PFSK-1 (cell line): ENCODE measurements around the gene OS9.

Source experiments
- FOXP2 ChIP-seq: optimal IDR thresholded peaks from 2 replicates; pipeline ENCODE3; 2011; ENCODE audit warnings: borderline replicate concordance, control low read depth, inconsistent platforms; ENCODE audit not compliant: insufficient read depth; ENCODE audit errors: extremely low read length, extremely low read depth
- POLR2AphosphoS5 ChIP-seq: IDR thresholded peaks from 2 replicates; pipeline ENCODE4 v1.6.1; 2012; ENCODE audit warnings: low read depth, mild to moderate bottlenecking, control low read depth, low read length, moderate library complexity
- REST ChIP-seq, 2 experiments: IDR thresholded peaks; 2 replicates each; pipeline versions ENCODE4 v1.6.1 to v1.8.0; 2011 to 2012; ENCODE audit warnings: low read depth in 2 of 2, low read length in 2 of 2, control low read depth in 1 of 2, inconsistent platforms in 1 of 2, mild to moderate bottlenecking in 1 of 2, moderate library complexity in 1 of 2; ENCODE audit not compliant: insufficient read depth in 1 of 2
- SIN3A ChIP-seq: IDR thresholded peaks from 2 replicates; pipeline ENCODE4 v1.6.1; 2012; ENCODE audit warnings: mild to moderate bottlenecking, low read length, moderate library complexity, borderline replicate concordance; ENCODE audit not compliant: insufficient read depth
- TAF1 ChIP-seq: IDR thresholded peaks from 2 replicates; pipeline ENCODE4 v1.6.1; 2012; ENCODE audit warnings: low read length, control low read depth, borderline replicate concordance; ENCODE audit not compliant: insufficient read depth

OS9 gene

DNA sequence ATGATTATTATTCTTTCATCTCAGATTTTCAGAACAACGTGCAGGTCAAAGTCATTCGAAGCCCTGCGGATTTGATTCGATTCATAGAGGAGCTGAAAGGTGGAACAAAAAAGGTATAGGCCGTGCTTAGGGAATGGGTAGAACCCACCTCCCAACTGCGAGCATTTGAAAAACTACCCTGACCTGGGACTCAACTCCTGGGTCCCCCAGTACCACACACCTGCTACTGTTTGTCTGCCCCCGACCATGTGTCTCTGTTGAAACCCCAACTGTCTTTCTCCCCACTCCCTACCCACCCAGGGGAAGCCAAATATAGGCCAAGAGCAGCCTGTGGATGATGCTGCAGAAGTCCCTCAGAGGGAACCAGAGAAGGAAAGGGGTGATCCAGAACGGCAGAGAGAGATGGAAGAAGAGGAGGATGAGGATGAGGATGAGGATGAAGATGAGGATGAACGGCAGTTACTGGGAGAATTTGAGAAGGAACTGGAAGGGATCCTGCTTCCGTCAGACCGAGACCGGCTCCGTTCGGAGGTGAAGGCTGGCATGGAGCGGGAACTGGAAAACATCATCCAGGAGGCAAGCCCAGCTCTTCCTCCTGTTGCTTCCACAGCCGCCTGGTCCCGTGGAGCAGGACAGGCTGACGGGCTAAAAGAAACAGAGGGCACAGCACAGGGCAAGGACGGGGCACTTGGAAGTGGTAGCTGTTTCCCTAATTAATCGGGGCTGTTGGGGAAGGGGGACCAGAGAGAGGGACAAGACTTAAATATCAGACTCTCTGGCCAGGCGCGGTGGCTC, 24.1 kb downstream of the OS9 start:
- TF ChIP-seq POLR2AphosphoS5: no peak
- TF ChIP-seq SIN3A: no peak
- TF ChIP-seq FOXP2: no peak
- TF ChIP-seq REST (IDR thresholded peaks at IDR 0.05; ENCODE audit: insufficient read depth in 1 of 2, low read depth in 2 of 2, low read length in 2 of 2): no peak
- TF ChIP-seq TAF1: no peak

GRCh38 chr12:57718641-57719528, 25.0 kb downstream of the OS9 start:
- TF ChIP-seq TAF1: no peak
- no peak for TF ChIP-seq SIN3A
- TF ChIP-seq POLR2AphosphoS5: no peak
- TF ChIP-seq FOXP2: no peak
- no peak for TF ChIP-seq REST (IDR thresholded peaks at IDR 0.05; ENCODE audit: insufficient read depth in 1 of 2, low read depth in 2 of 2, low read length in 2 of 2)

DNA sequence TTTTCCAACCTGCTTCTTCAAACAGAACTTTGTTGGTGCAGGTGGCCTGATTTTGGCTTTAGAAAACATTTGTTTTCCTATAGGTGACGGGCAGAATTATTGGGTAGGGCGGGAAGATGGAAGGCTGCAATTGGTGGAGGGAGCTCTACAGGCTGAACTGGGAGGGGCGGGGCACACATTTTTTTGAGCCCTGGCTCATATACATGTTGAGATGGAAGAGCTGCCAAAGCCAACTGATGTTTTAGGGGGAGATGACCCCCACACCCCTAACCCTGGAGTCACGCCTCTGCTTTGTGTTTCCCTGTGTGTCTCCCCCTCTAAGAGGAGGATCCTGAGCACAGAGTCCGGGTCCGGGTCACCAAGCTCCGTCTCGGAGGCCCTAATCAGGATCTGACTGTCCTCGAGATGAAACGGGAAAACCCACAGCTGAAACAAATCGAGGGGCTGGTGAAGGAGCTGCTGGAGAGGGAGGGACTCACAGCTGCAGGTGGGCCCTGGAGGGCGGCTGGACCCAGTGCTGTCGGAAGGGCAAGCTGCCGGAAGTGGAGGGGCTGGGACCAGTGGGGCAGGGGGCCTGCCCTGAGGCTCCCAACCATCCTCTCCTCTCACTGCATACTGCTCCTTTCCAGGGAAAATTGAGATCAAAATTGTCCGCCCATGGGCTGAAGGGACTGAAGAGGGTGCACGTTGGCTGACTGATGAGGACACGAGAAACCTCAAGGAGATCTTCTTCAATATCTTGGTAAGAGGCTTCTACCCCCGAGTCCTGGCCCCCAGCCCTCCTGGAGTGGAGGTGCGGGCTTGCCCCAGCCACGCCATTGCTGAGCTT, 26.1 kb downstream of the OS9 start:
- TF ChIP-seq POLR2AphosphoS5: no peak
- no peak for TF ChIP-seq SIN3A
- no peak for TF ChIP-seq TAF1
- TF ChIP-seq REST (IDR thresholded peaks at IDR 0.05; ENCODE audit: insufficient read depth in 1 of 2, low read depth in 2 of 2, low read length in 2 of 2): no peak
- TF ChIP-seq FOXP2: no peak

- TF ChIP-seq TAF1 (no peak), POLR2AphosphoS5 (no peak), SIN3A (no peak), FOXP2 (no peak), REST (IDR thresholded peaks at IDR 0.05; ENCODE audit: insufficient read depth in 1 of 2, low read depth in 2 of 2, low read length in 2 of 2) (no peak)
These were observed 27.0 kb downstream of the OS9 start for GRCh38 chr12:57720606-57721595.
